ENCODE results near the gene DCUN1D3. TPM values are rescaled to one million over a fixed set of nuclear protein-coding genes. Genes with fewer than 3 reads are reported as not detected.

Gene DCUN1D3
- total RNA-seq, 1 experiment from 2014 or later: 16.1 TPM

GRCh38 chr16:20916942-20917341 is 16.8 kb upstream of the DCUN1D3 start:
- Histone ChIP-seq H2AFZ (ENCODE audit: low read length) (no peak overlapping the region), H3K79me1 (ENCODE audit: insufficient read depth, low read depth, low read length, poor library complexity, severe bottlenecking) (no peaks in the 10 kb centered on the region), H2BK12ac (ENCODE audit: insufficient read length, low read depth, low read length) (no peak overlapping the region), H3K79me2 (ENCODE audit: insufficient read depth, low read length) (no peaks in the 10 kb centered on the region), H4K5ac (ENCODE audit: insufficient read length, low read depth, low read length) (no peak overlapping the region), H2BK5ac (ENCODE audit: insufficient read length, low read length) (no peak overlapping the region), H3K18ac (ENCODE audit: insufficient read length, low read depth, low read length) (no peak overlapping the region), H3K4me2 (ENCODE audit: insufficient read depth, insufficient read length, low read length) (no peak overlapping the region), H2BK120ac (ENCODE audit: low read depth, low read length, poor library complexity, severe bottlenecking) (no peak overlapping the region), H2BK15ac (ENCODE audit: low read depth, low read length) (no peak overlapping the region), H4K8ac (replicated peaks; ENCODE audit: insufficient read length, low read depth, low read length) (no peak overlapping the region), H3K9ac (ENCODE audit: extremely low read depth, insufficient read length, low read length) (no peak overlapping the region), H3K23me2 (ENCODE audit: insufficient read length, low read depth, low read length, poor library complexity, severe bottlenecking) (no peaks in the 10 kb centered on the region), H2AK5ac (ENCODE audit: insufficient read length, low read length) (no peak overlapping the region), H4K91ac (ENCODE audit: insufficient read length, low read depth, low read length) (no peak overlapping the region), H3K14ac (ENCODE audit: insufficient read depth, low read length) (no peak overlapping the region), H3K56ac (ENCODE audit: insufficient read length, low read depth, low read length) (no peak overlapping the region), H3K4me1 (ENCODE audit: insufficient read depth, low read length) (no peaks in the 10 kb centered on the region), H3T11ph (ENCODE audit: low read length) (no peak overlapping the region), H2BK20ac (ENCODE audit: low read depth, low read length, poor library complexity, severe bottlenecking) (no peak overlapping the region), H3K4ac (ENCODE audit: low read depth, low read length) (no peak overlapping the region), H4K20me1 (ENCODE audit: control insufficient read depth, insufficient read depth, insufficient read length) (no peaks in the 10 kb centered on the region), H3K23ac (ENCODE audit: insufficient read length, low read depth, low read length) (no peak overlapping the region), H3K27ac (ENCODE audit: insufficient read length, low read depth, low read length) (no peak overlapping the region), H3K27me3 (ENCODE audit: insufficient read depth, low read length) (no peaks in the 10 kb centered on the region), H3K9me3 (ENCODE audit: control insufficient read depth, low read depth, low read length) (no peaks in the 10 kb centered on the region)
- Mint-ChIP-seq H3K4me1 (peaks cover 17% of the 10 kb centered on the region in 2 experiments), H3K4me3 (no peak overlapping the region), H3K27ac (no peak overlapping the region), H3K36me3 (ENCODE audit: insufficient read depth in 1 of 3, low read depth in 3 of 3) (peaks cover 9 to 11% (median 9%) of the 10 kb centered on the region in 3 experiments; a peak in 5 of 7 replicates), H3K9me3 (no peaks in the 10 kb centered on the region), H3K27me3 (ENCODE audit: low read depth) (no peaks in the 10 kb centered on the region)
- no peak for TF ChIP-seq CTCF (conservative IDR thresholded peaks at IDR 0.05)
- no peak for DNase-seq
- WGBS (ENCODE audit: extremely low coverage, insufficient read length, low lambda C conversion rate): no CpG with 5 or more reads among the region's 4 CpGs
